Neural progenitor cell (in vitro differentiated cells): ENCODE data around the gene IRX2. TPM values are rescaled to one million over a fixed set of nuclear protein-coding genes. Genes with fewer than 3 reads are reported as not detected.

Source experiments
- DNase-seq: peaks from one replicate; pipeline ENCODE4 v3.0.0-alpha.2; 2016; ENCODE audit warnings: low spot score
- H2AFZ ChIP-seq: fragments of 200-600 bp; sonication (generic); replicated peaks from 2 replicates; pipeline ENCODE4 v1.6.1; 2016; ENCODE audit warnings: antibody characterized with exemption
- H3F3A ChIP-seq: fragments of 200-600 bp; sonication (generic); 2 replicates; pipeline ENCODE4 v1.6.1; 2016; ENCODE audit warnings: antibody characterized with exemption, low read depth
- H3K27ac ChIP-seq: fragments of 200-600 bp; sonication (generic); 2 replicates; pipeline ENCODE4 v1.5.1; 2016; ENCODE audit warnings: mild to moderate bottlenecking
- H3K27me3 ChIP-seq: fragments of 200-600 bp; sonication (generic); 2 replicates; pipeline ENCODE4 v1.6.1; 2016; ENCODE audit warnings: mild to moderate bottlenecking, moderate library complexity
- H3K36me3 ChIP-seq: fragments of 200-600 bp; sonication (generic); 2 replicates; pipeline ENCODE4 v1.5.1; 2016
- H3K4me1 ChIP-seq: fragments of 200-600 bp; sonication (generic); 2 replicates; pipeline ENCODE4 v1.6.1; 2016; ENCODE audit warnings: mixed run types
- H3K4me2 ChIP-seq: fragments of 200-600 bp; sonication (generic); 2 replicates; pipeline ENCODE4 v1.6.1; 2016
- H3K4me3 ChIP-seq: fragments of 200-600 bp; sonication (generic); 2 replicates; pipeline ENCODE4 v1.5.1; 2016
- H3K79me2 ChIP-seq: fragments of 200-600 bp; sonication (generic); 2 replicates; pipeline ENCODE4 v1.6.1; 2016; ENCODE audit warnings: low read depth
- H3K9ac ChIP-seq: fragments of 200-600 bp; sonication (generic); 2 replicates; pipeline ENCODE4 v1.6.1; 2016
- H3K9me3 ChIP-seq: fragments of 200-600 bp; sonication (generic); 2 replicates; pipeline ENCODE4 v1.5.1; 2016; ENCODE audit warnings: low read depth
- H4K20me1 ChIP-seq: fragments of 200-600 bp; sonication (generic); 2 replicates; pipeline ENCODE4 v1.6.1; 2016; ENCODE audit warnings: low read depth
- H3K27ac Mint-ChIP-seq: 3 replicates; pipeline ENCODE4 v1.8.0; 2021; ENCODE audit warnings: mixed read lengths
- H3K27me3 Mint-ChIP-seq: 2 replicates; pipeline ENCODE4 v1.8.0; 2022; ENCODE audit warnings: low read depth, mild to moderate bottlenecking, inconsistent platforms, moderate library complexity, mixed read lengths; ENCODE audit not compliant: insufficient read depth
- H3K36me3 Mint-ChIP-seq: 3 replicates; pipeline ENCODE4 v1.8.0; 2021; ENCODE audit warnings: mixed read lengths
- H3K4me1 Mint-ChIP-seq: 3 replicates; pipeline ENCODE4 v1.8.0; 2021; ENCODE audit warnings: mixed read lengths
- H3K4me3 Mint-ChIP-seq: 3 replicates; pipeline ENCODE4 v1.8.0; 2021; ENCODE audit warnings: mild to moderate bottlenecking, moderate library complexity, mixed read lengths
- H3K9me3 Mint-ChIP-seq: 3 replicates; pipeline ENCODE4 v1.8.0; 2020; ENCODE audit warnings: mixed read lengths
- CTCF ChIP-seq: fragments of 200-600 bp; sonication (generic); IDR thresholded peaks from 2 replicates; pipeline ENCODE4 v1.5.1; 2017; ENCODE audit warnings: antibody characterized with exemption, mild to moderate bottlenecking
- EZH2 ChIP-seq: fragments of 200-600 bp; sonication (generic); IDR thresholded peaks from 2 replicates; pipeline ENCODE4 v1.6.1; 2017; ENCODE audit warnings: antibody characterized with exemption, mild to moderate bottlenecking, moderate library complexity
- EZH2phosphoT487 ChIP-seq: fragments of 200-600 bp; sonication (generic); IDR thresholded peaks from 2 replicates; pipeline ENCODE4 v1.6.1; 2017; ENCODE audit warnings: antibody characterized with exemption
- total RNA-seq: library from RNA; depleted of rRNA; stranded (reverse); fragments of >200 nt; gene quantifications from 2 replicates; pipeline ENCODE4 v1.2.3, GENCODE V29; 2015; ENCODE audit warnings: low replicate concordance

The IRX2 gene
- total RNA-seq, 1 donor from 2014 or later: 13.7 TPM

GRCh38 chr5:2740051-2740875 is 11.2 kb downstream of the IRX2 start:
- Histone ChIP-seq H3K36me3 (no peaks in the 10 kb centered on the region), H3K4me3 (peak overlapping the region; percentile 59), H3K79me2 (peaks cover 10% of the 10 kb centered on the region), H3F3A (peaks cover 39% of the 10 kb centered on the region), H3K27me3 (peaks cover 88% of the 10 kb centered on the region), H3K4me2 (peak overlapping the region; percentile 86), H3K9ac (no peak overlapping the region), H3K27ac (no peak overlapping the region), H3K9me3 (no peaks in the 10 kb centered on the region), H3K4me1 (peaks cover 26% of the 10 kb centered on the region), H4K20me1 (peaks cover 56% of the 10 kb centered on the region), H2AFZ (peak overlapping the region; percentile 83)
- peak overlapping the region; percentile 63 for H3K4me3 Mint-ChIP-seq
- TF ChIP-seq EZH2: peak; percentile 61
- no peak for TF ChIP-seq CTCF
- TF ChIP-seq EZH2phosphoT487: peak; percentile 65
- H3K27me3 Mint-ChIP-seq: peaks cover 21% of the 10 kb centered on the region
- H3K27ac Mint-ChIP-seq: no peak overlapping the region
- peaks cover 15% of the 10 kb centered on the region for H3K36me3 Mint-ChIP-seq
- peaks cover 35% of the 10 kb centered on the region for H3K4me1 Mint-ChIP-seq
- peaks cover 5% of the 10 kb centered on the region for H3K9me3 Mint-ChIP-seq
- peak; percentile 63 for DNase-seq

GRCh38 chr5:2739360-2740050 is 12.0 kb downstream of the IRX2 start:
- H3K9me3 Mint-ChIP-seq: peaks cover 5% of the 10 kb centered on the region
- peak overlapping the region; percentile 86 for H3K4me2 ChIP-seq
- no peaks in the 10 kb centered on the region for H3K9me3 ChIP-seq
- H3K27me3 Mint-ChIP-seq: peaks cover 20% of the 10 kb centered on the region
- peak; percentile 75 for DNase-seq
- H3K27ac Mint-ChIP-seq: no peak overlapping the region
- no peak overlapping the region for H3K27ac ChIP-seq
- H3K4me3 Mint-ChIP-seq: peak overlapping the region; percentile 76
- peaks cover 5% of the 10 kb centered on the region for H3K79me2 ChIP-seq
- peaks cover 15% of the 10 kb centered on the region for H3K36me3 Mint-ChIP-seq
- peaks cover 84% of the 10 kb centered on the region for H3K27me3 ChIP-seq
- peaks cover 48% of the 10 kb centered on the region for H4K20me1 ChIP-seq
- peaks cover 32% of the 10 kb centered on the region for H3F3A ChIP-seq
- H3K4me1 Mint-ChIP-seq: peaks cover 28% of the 10 kb centered on the region
- TF ChIP-seq EZH2phosphoT487: peak; percentile 67
- peak; percentile 86 for TF ChIP-seq EZH2
- no peak for TF ChIP-seq CTCF
- peaks cover 22% of the 10 kb centered on the region for H3K4me1 ChIP-seq
- H3K9ac ChIP-seq: no peak overlapping the region
- H2AFZ ChIP-seq: peak overlapping the region; percentile 83
- H3K36me3 ChIP-seq: no peaks in the 10 kb centered on the region
- peak overlapping the region; percentile 59 for H3K4me3 ChIP-seq

- Mint-ChIP-seq H3K36me3 (peaks cover 13% of the 10 kb centered on the region), H3K4me3 (peak overlapping the region; percentile 76), H3K27me3 (peaks cover 19% of the 10 kb centered on the region), H3K4me1 (peaks cover 21% of the 10 kb centered on the region), H3K9me3 (peaks cover 5% of the 10 kb centered on the region), H3K27ac (no peak overlapping the region)
- TF ChIP-seq EZH2phosphoT487 (no peak), CTCF (no peak), EZH2 (no peak)
- no peak for DNase-seq
- Histone ChIP-seq H3K27ac (no peak overlapping the region), H3F3A (peaks cover 28% of the 10 kb centered on the region), H3K4me3 (peak overlapping the region; percentile 59), H3K36me3 (no peaks in the 10 kb centered on the region), H3K4me2 (peak overlapping the region; percentile 86), H4K20me1 (peaks cover 41% of the 10 kb centered on the region), H3K9me3 (no peaks in the 10 kb centered on the region), H3K27me3 (peaks cover 77% of the 10 kb centered on the region), H3K9ac (no peak overlapping the region), H2AFZ (peak overlapping the region; percentile 83), H3K79me2 (no peaks in the 10 kb centered on the region), H3K4me1 (peaks cover 22% of the 10 kb centered on the region)
Measured at GRCh38 chr5:2738700-2739359, 12.6 kb downstream of the IRX2 start.
